ENCODE measurements around the gene BRPF3.

Gene BRPF3

GRCh38 chr6:36196113-36196879 is at the start of gene BRPF3:
TSS of gene BRPF3 (plus strand) at chr6:36196744. CDS start at chr6:36200323, 3,579 bp downstream.
- DNase-seq (ENCODE audit: low read depth): peak; percentile 42

GRCh38 chr6:36147294-36147693 is 49.2 kb upstream of the BRPF3 start:
- no peak for DNase-seq (ENCODE audit: low read depth)

- no peak for DNase-seq (ENCODE audit: low read depth)
Observed at GRCh38 chr6:36149476-36149875, 47.1 kb upstream of the BRPF3 start.

- no peak for DNase-seq (ENCODE audit: low read depth)
Observed at GRCh38 chr6:36150283-36150682, 46.3 kb upstream of the BRPF3 start.

- no peak for DNase-seq (ENCODE audit: low read depth)
Observed at GRCh38 chr6:36154286-36154685, 42.3 kb upstream of the BRPF3 start.

- no peak for DNase-seq (ENCODE audit: low read depth)
Observed at GRCh38 chr6:36155662-36156061, 40.9 kb upstream of the BRPF3 start.

- DNase-seq (ENCODE audit: low read depth): no peak
Observed at GRCh38 chr6:36160147-36160760, 36.3 kb upstream of the BRPF3 start.

- DNase-seq (ENCODE audit: low read depth): no peak
Observed at GRCh38 chr6:36169023-36170007, 27.2 kb upstream of the BRPF3 start.

- no peak for DNase-seq (ENCODE audit: low read depth)
Observed at GRCh38 chr6:36170704-36171103, 25.8 kb upstream of the BRPF3 start.

GRCh38 chr6:36171573-36171972 is 25.0 kb upstream of the BRPF3 start:
- no peak for DNase-seq (ENCODE audit: low read depth)

GRCh38 chr6:36177166-36177565 is 19.4 kb upstream of the BRPF3 start:
- DNase-seq (ENCODE audit: low read depth): no peak

- DNase-seq (ENCODE audit: low read depth): no peak
Observed at GRCh38 chr6:36178544-36178943, 18.0 kb upstream of the BRPF3 start.

- no peak for DNase-seq (ENCODE audit: low read depth)
Observed at GRCh38 chr6:36180126-36180525, 16.4 kb upstream of the BRPF3 start.

GRCh38 chr6:36184311-36184710 is 12.2 kb upstream of the BRPF3 start:
- no peak for DNase-seq (ENCODE audit: low read depth)

GRCh38 chr6:36186199-36186598 is 10.3 kb upstream of the BRPF3 start:
- no peak for DNase-seq (ENCODE audit: low read depth)

- no peak for DNase-seq (ENCODE audit: low read depth)
Observed at GRCh38 chr6:36187446-36187845, 9.1 kb upstream of the BRPF3 start.

GRCh38 chr6:36195471-36196112 is 952 bp upstream of the BRPF3 start:
- no peak for DNase-seq (ENCODE audit: low read depth)

GRCh38 chr6:36196880-36197548 is 470 bp downstream of the BRPF3 start:
- peak; percentile 100 for DNase-seq (ENCODE audit: low read depth)

GRCh38 chr6:36197739-36198221 is 1.2 kb downstream of the BRPF3 start:
- DNase-seq (ENCODE audit: low read depth): no peak

GRCh38 chr6:36198986-36199385 is 2.4 kb downstream of the BRPF3 start:
- no peak for DNase-seq (ENCODE audit: low read depth)

- DNase-seq (ENCODE audit: low read depth): no peak
Observed at GRCh38 chr6:36200154-36200891, 3.8 kb downstream of the BRPF3 start.
